Right atrium auricular region (tissue), 2 donors: ENCODE data around the gene CCDC50. TPM values are rescaled to one million over a fixed set of nuclear protein-coding genes. Genes with fewer than 3 reads are reported as not detected.

ENCODE experiments used
- DNase-seq: peaks from one replicate; pipeline ENCODE4 v3.0.0-alpha.2; 2019; ENCODE audit warnings: low spot score
- H3K27ac ChIP-seq, 2 donors: fragments of 200-600 bp; sonication (generic); 1 replicate in 1 of 2; 2 replicates in 1 of 2; pipeline ENCODE4 v1.5.1; 2016 to 2019
- H3K27me3 ChIP-seq, 2 donors: fragments of 200-600 bp; sonication (generic); one replicate each; pipeline versions ENCODE4 v1.5.1 to v1.6.0; 2017 to 2019
- H3K36me3 ChIP-seq: fragments of 200-600 bp; sonication (generic); one replicate; pipeline ENCODE4 v1.5.1; 2016
- H3K4me1 ChIP-seq, 2 donors: fragments of 200-600 bp; sonication (generic); one replicate each; pipeline versions ENCODE4 v1.5.1 to v1.6.0; 2017 to 2019
- H3K4me3 ChIP-seq, 2 donors: fragments of 200-600 bp; sonication (generic); 1 replicate in 1 of 2; 2 replicates in 1 of 2; pipeline ENCODE4 v1.5.1; 2017 to 2019; ENCODE audit warnings: mild to moderate bottlenecking in 1 of 2, moderate library complexity in 1 of 2
- H3K9me3 ChIP-seq, 2 donors: fragments of 200-600 bp; sonication (generic); one replicate each; pipeline ENCODE4 v1.5.1; 2019
- total RNA-seq, 2 donors: library from RNA; depleted of rRNA; stranded (reverse); fragments of >200 nt; gene quantifications; one replicate each; pipeline ENCODE4 v1.1.0, GENCODE V29; 2016
- TF ChIP-seq, protein P1 (sequence below), 2 donors: fragments of 200-600 bp; sonication (generic); IDR thresholded peaks; one replicate each; pipeline ENCODE4 v1.5.1; 2019; ENCODE audit warnings: antibody characterized with exemption in 2 of 2

The CCDC50 gene
- total RNA-seq, 2 donors from 2014 or later, result 58.7 to 70.7 TPM

DNA sequence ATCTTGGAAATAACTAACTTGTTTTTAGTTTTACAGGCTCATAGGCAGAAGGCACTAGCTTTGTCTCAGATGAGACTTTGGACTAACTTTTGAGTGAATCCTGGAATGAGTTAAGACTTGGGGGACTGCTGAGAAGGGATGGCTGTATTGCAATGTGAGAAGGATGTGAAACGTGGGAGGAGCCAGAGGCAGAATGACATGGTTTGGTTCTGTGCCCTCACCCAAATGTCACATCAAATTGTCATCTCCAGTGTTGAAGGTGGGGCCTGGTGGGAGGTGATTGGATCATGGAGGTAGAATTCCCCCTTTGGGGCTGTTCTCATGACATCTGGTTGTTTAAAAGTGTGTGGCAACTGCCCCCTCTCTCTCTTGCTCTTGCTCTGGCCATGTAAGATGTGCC, 28.8 kb upstream of the CCDC50 start:
- Histone ChIP-seq H3K27me3 (no peaks in the 10 kb centered on the region), H3K4me1 (no peaks in the 10 kb centered on the region), H3K4me3 (no peak overlapping the region), H3K27ac (no peak overlapping the region), H3K36me3 (no peaks in the 10 kb centered on the region), H3K9me3 (no peaks in the 10 kb centered on the region)
- TF ChIP-seq, protein P1, sequence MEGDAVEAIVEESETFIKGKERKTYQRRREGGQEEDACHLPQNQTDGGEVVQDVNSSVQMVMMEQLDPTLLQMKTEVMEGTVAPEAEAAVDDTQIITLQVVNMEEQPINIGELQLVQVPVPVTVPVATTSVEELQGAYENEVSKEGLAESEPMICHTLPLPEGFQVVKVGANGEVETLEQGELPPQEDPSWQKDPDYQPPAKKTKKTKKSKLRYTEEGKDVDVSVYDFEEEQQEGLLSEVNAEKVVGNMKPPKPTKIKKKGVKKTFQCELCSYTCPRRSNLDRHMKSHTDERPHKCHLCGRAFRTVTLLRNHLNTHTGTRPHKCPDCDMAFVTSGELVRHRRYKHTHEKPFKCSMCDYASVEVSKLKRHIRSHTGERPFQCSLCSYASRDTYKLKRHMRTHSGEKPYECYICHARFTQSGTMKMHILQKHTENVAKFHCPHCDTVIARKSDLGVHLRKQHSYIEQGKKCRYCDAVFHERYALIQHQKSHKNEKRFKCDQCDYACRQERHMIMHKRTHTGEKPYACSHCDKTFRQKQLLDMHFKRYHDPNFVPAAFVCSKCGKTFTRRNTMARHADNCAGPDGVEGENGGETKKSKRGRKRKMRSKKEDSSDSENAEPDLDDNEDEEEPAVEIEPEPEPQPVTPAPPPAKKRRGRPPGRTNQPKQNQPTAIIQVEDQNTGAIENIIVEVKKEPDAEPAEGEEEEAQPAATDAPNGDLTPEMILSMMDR (IDR thresholded peaks at IDR 0.05), result no peak
- DNase-seq, result no peak

DNA sequence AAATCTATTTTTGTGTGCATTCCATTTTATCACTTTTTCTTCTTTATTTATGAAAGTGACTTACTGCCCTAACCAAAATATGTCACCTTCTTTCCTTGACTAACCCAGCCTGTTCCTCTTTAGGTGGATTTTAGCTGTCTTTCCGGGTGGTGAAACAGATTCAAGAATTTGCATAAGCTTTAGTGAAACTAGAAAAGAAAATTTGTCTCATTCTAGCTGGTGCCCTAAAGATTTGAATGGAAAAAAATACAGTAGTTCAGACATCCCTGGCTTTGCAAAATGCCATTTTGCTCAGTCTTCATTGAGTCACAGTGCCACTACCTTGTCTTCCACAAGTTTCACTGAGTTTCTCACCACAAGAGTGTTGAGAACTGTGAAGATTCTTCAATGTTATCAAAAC, 28.2 kb upstream of the CCDC50 start:
- no peak for DNase-seq
- Histone ChIP-seq H3K4me3 (no peak overlapping the region), H3K27ac (no peak overlapping the region), H3K4me1 (no peaks in the 10 kb centered on the region), H3K27me3 (no peaks in the 10 kb centered on the region), H3K9me3 (no peaks in the 10 kb centered on the region), H3K36me3 (no peaks in the 10 kb centered on the region)
- TF ChIP-seq, protein P1 (IDR thresholded peaks at IDR 0.05), result no peak

DNA sequence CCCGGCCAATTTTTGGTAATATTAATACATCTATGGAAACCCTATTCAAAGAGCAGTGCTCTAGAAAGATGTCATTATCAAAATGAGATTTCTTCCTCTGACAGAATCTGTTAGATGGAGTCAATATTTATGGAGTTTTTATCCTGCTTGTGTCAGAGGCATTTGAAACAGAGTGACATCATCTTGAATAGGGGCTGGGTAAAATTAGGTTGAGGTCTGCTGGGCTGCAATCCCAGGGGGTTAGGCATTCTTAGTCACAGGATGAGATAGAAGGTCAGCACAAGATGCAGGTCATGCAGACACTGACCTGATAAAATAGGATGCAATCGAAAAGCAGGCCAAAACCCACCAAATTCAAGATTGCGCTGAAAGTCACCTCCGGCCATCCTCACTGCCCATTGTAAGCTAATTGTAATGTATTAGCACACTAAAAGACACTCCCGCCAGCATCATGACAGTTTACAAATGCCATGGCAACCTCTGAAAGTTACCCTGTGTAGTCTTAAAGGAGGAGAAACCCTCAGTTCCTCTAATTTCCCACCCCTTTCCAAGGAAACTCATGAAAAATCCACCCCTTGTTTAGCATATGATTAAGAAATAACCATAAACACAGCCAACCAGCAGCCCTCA, 27.3 kb upstream of the CCDC50 start:
- Histone ChIP-seq H3K9me3 (no peaks in the 10 kb centered on the region), H3K4me1 (no peaks in the 10 kb centered on the region), H3K27me3 (no peaks in the 10 kb centered on the region), H3K4me3 (no peak overlapping the region), H3K36me3 (no peaks in the 10 kb centered on the region), H3K27ac (no peak overlapping the region)
- DNase-seq, result no peak
- TF ChIP-seq, protein P1 (IDR thresholded peaks at IDR 0.05), result no peak

DNA sequence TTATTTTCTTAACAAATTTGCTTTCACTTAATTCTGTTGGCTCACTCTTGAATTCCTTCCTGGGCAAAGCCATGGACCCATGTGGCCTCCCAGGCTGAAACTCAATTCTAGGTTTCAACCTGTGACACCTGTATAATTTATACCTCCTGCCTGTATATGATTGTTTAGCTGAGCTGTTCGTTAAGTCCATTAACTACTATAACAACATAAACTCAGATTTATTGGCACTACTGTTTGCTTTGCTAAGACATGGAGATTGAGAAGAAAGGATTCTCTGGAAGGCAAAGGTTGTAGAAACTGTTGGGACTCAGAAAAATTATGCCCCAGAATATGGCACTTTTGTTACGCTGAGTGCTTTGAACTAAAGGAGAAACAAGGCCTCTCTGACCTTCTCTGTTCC, 26.7 kb upstream of the CCDC50 start:
- no peak overlapping the region for H3K27ac ChIP-seq
- H3K27me3 ChIP-seq, result no peaks in the 10 kb centered on the region
- DNase-seq, result no peak
- no peaks in the 10 kb centered on the region for H3K36me3 ChIP-seq
- no peaks in the 10 kb centered on the region for H3K4me1 ChIP-seq
- no peak overlapping the region for H3K4me3 ChIP-seq
- H3K9me3 ChIP-seq, result no peaks in the 10 kb centered on the region
- TF ChIP-seq, protein P1 (IDR thresholded peaks at IDR 0.05), result no peak

DNA sequence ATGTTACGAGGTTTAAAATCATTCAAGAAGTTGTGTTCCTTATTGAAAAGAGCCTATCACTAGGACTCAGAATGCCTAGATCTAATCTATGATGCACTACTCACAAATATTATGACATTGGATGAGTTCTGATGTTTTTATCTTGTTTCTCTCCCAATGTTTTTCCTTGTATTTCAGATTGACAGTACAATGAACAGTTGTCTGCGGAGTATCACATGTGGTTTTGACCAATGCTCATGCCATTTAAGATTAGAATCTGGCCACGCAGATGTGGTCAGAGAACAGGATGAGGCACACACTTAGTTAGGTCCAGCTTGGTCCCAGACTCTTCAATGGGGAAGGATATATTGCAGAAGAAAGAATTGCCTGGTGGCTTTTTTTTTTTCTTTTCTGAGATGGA, 25.6 kb upstream of the CCDC50 start:
- no peaks in the 10 kb centered on the region for H3K36me3 ChIP-seq
- no peak for DNase-seq
- H3K27ac ChIP-seq, result no peak overlapping the region
- H3K9me3 ChIP-seq, result no peaks in the 10 kb centered on the region
- H3K4me3 ChIP-seq, result no peak overlapping the region
- no peaks in the 10 kb centered on the region for H3K4me1 ChIP-seq
- H3K27me3 ChIP-seq, result no peaks in the 10 kb centered on the region
- TF ChIP-seq, protein P1 (IDR thresholded peaks at IDR 0.05), result no peak

DNA sequence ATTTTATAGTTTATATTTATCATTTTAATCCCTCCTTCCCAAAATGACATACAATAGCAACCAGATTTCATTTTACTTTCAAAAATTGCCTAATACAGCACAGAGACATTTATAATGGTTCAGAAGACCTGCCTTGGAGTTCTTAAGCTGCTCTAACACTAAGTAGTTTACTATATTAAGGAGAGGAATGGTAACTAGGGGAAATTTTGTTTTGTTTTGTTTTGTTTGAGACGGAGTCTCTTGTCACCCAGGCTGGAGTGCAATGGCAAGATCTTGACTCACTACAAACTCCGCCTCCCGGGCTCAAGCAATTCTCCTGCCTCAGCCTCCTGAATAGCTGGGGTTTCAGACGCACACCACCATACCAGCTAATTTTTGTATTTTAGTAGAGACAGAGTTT, 22.8 kb upstream of the CCDC50 start:
- Histone ChIP-seq H3K27me3 (no peaks in the 10 kb centered on the region), H3K36me3 (no peaks in the 10 kb centered on the region), H3K4me3 (no peak overlapping the region), H3K27ac (no peak overlapping the region), H3K4me1 (no peaks in the 10 kb centered on the region), H3K9me3 (no peaks in the 10 kb centered on the region)
- TF ChIP-seq, protein P1 (IDR thresholded peaks at IDR 0.05), result no peak
- no peak for DNase-seq
